ENCODE results near the gene MCUR1. TPM values are rescaled to one million over a fixed set of nuclear protein-coding genes. Genes with fewer than 3 reads are reported as not detected.

Gene MCUR1
- total RNA-seq, 1 experiment from 2014 or later, result 28.6 TPM

DNA sequence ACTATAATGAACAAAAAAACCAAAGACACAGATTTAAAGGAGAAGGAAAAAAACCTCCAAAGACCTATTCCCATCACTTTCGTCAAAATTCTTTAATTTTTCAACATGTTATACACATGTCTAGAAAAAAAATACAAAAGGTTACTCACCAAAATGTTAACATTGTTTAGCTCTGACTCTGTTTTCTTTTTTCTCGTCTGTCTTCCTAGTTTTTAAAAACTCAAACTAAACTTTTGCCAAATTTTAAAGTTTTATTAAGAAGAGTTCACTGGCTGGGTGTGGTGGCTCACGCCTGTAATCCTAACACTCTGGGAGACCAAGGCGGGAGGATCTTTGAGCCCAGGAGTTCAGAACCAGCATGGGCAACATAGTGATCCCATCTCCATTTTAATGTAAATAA is 10.8 kb downstream of the MCUR1 start:
- Histone ChIP-seq H3K36me3 (ENCODE audit: low read depth, low read length) (peaks cover 13% of the 10 kb centered on the region), H3K9me3 (ENCODE audit: low read length) (no peaks in the 10 kb centered on the region), H3K9me2 (replicated peaks; ENCODE audit: low read length) (no peaks in the 10 kb centered on the region), H3K27me3 (ENCODE audit: low read length) (no peaks in the 10 kb centered on the region), H3K4me2 (ENCODE audit: low read length) (no peak overlapping the region), H3K79me2 (ENCODE audit: low read length) (peaks cover 11% of the 10 kb centered on the region), H4K20me1 (ENCODE audit: low read length) (no peaks in the 10 kb centered on the region), H2AFZ (ENCODE audit: low read length) (no peak overlapping the region), H3F3A (ENCODE audit: low read length, unreplicated experiment) (no peaks in the 10 kb centered on the region), H3K4me1 (ENCODE audit: insufficient read depth, low read length) (no peaks in the 10 kb centered on the region), H3K27ac (ENCODE audit: low read length) (no peak overlapping the region), H3K9ac (ENCODE audit: low read length) (no peak overlapping the region), H3K4me3 (ENCODE audit: low read length) (no peak overlapping the region)
- POLR2A ChIA-PET (ENCODE audit: unreplicated experiment), result no interaction called here
- no peak for ATAC-seq
- no TSS peak for BruUV-seq (replicated peaks)
- intact Hi-C loops (cut with micrococcal nuclease), result no loop called here
- no peak for DNase-seq
- no peak for TF ChIP-seq EZH2phosphoT487 (IDR thresholded peaks at IDR 0.05; ENCODE audit: borderline replicate concordance, low read length)
- TF ChIP-seq CTCF (conservative IDR thresholded peaks at IDR 0.05; ENCODE audit: low read depth, low read length), result no peak
- TF ChIP-seq EZH2 (IDR thresholded peaks at IDR 0.05; ENCODE audit: low read length, unreplicated experiment), result no peak
- CTCF ChIA-PET, result no interaction called here

DNA sequence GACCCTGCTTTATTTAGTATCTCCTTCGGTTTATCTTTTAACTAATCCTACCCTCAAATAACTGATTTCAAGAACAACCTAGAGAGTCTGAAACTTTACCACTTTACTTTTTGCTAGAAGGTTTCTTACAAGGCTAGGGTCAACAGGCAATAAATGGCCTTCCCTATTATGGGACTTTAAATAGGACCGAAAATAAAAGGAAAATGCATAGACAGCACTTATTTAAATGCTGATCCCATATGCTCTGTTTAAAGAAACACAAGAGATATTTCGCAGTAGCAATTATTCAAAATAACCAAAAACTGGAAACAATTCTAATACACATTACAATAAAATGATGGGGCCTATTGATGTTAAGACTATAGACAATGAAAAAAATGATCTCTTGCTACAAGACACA is 13.7 kb downstream of the MCUR1 start:
- ChIA-PET CTCF (no interaction called here), POLR2A (ENCODE audit: unreplicated experiment) (no interaction called here)
- TF ChIP-seq CTCF (conservative IDR thresholded peaks at IDR 0.05; ENCODE audit: low read depth, low read length), result no peak
- TF ChIP-seq EZH2phosphoT487 (IDR thresholded peaks at IDR 0.05; ENCODE audit: borderline replicate concordance, low read length), result no peak
- no peak for TF ChIP-seq EZH2 (IDR thresholded peaks at IDR 0.05; ENCODE audit: low read length, unreplicated experiment)
- Histone ChIP-seq H3K9ac (ENCODE audit: low read length) (no peak overlapping the region), H3K9me3 (ENCODE audit: low read length) (no peaks in the 10 kb centered on the region), H3K9me2 (replicated peaks; ENCODE audit: low read length) (no peaks in the 10 kb centered on the region), H3K4me3 (ENCODE audit: low read length) (no peak overlapping the region), H3K4me2 (ENCODE audit: low read length) (no peak overlapping the region), H2AFZ (ENCODE audit: low read length) (no peak overlapping the region), H3K79me2 (ENCODE audit: low read length) (no peaks in the 10 kb centered on the region), H3F3A (ENCODE audit: low read length, unreplicated experiment) (no peaks in the 10 kb centered on the region), H3K27me3 (ENCODE audit: low read length) (no peaks in the 10 kb centered on the region), H3K4me1 (ENCODE audit: insufficient read depth, low read length) (peaks cover 10% of the 10 kb centered on the region), H3K36me3 (ENCODE audit: low read depth, low read length) (peaks cover 13% of the 10 kb centered on the region), H4K20me1 (ENCODE audit: low read length) (no peaks in the 10 kb centered on the region), H3K27ac (ENCODE audit: low read length) (no peak overlapping the region)
- intact Hi-C loops (cut with micrococcal nuclease), result no loop called here
- DNase-seq (no peak), ATAC-seq (no peak)
- no TSS peak for BruUV-seq (replicated peaks)

DNA sequence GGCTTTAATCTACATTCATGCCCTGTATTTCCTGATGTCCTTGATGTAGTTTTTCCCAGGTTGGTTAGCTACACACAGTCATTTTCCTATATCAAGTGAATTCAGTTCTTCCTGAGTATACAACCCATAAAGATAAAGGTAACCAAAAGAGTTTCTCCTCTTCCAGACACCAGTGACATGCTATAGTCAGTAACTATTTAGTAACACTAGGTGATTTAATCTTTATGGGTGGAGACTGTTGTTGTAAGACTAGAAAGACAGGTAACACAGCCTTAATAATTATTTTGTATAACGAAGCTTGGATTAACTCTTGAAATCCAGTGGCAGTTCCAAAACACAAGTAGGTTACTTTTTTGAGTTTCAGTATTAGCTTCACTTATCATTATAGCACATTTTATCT is 17.6 kb downstream of the MCUR1 start:
- Histone ChIP-seq H4K20me1 (ENCODE audit: low read length) (no peaks in the 10 kb centered on the region), H3K79me2 (ENCODE audit: low read length) (no peaks in the 10 kb centered on the region), H3K36me3 (ENCODE audit: low read depth, low read length) (peaks cover 21% of the 10 kb centered on the region), H3K27ac (ENCODE audit: low read length) (no peak overlapping the region), H3F3A (ENCODE audit: low read length, unreplicated experiment) (no peaks in the 10 kb centered on the region), H3K4me2 (ENCODE audit: low read length) (no peak overlapping the region; the same call in 1 of the 2 replicates), H3K27me3 (ENCODE audit: low read length) (no peaks in the 10 kb centered on the region), H3K9me3 (ENCODE audit: low read length) (no peaks in the 10 kb centered on the region), H3K9ac (ENCODE audit: low read length) (no peak overlapping the region), H3K4me1 (ENCODE audit: insufficient read depth, low read length) (peaks cover 31% of the 10 kb centered on the region), H3K4me3 (ENCODE audit: low read length) (no peak overlapping the region), H2AFZ (ENCODE audit: low read length) (no peak overlapping the region), H3K9me2 (replicated peaks; ENCODE audit: low read length) (no peaks in the 10 kb centered on the region)
- ChIA-PET CTCF (no interaction called here), POLR2A (ENCODE audit: unreplicated experiment) (interaction anchor here (0.6 kb wide), 1 partner anchor 1290 kb away, joined by 5 read pairs; no protein-coding TSS in a partner anchor)
- no TSS peak for BruUV-seq (replicated peaks)
- intact Hi-C loops (cut with micrococcal nuclease), result loop anchor here (5.0 kb wide), 2 partner anchors 111 to 179 kb away; partner anchors contain the start of gene NOL7
- TF ChIP-seq CTCF (conservative IDR thresholded peaks at IDR 0.05; ENCODE audit: low read depth, low read length) (no peak), EZH2phosphoT487 (IDR thresholded peaks at IDR 0.05; ENCODE audit: borderline replicate concordance, low read length) (no peak), EZH2 (IDR thresholded peaks at IDR 0.05; ENCODE audit: low read length, unreplicated experiment) (no peak)
- no peak for ATAC-seq
- peak; percentile 64 for DNase-seq

Data from PC-3 (cell line).